Measurements from ENCODE around the gene KCNIP4.

Gene KCNIP4

GRCh38 chr4:21858971-21859370, 89.6 kb downstream of the KCNIP4 start:
- no peak overlapping the region for H3K27ac ChIP-seq
- DNase-seq (ENCODE audit: low read depth, low spot score), result no peak

- H3K27ac ChIP-seq, result no peak overlapping the region
- DNase-seq (ENCODE audit: low read depth, low spot score), result no peak
Observed at GRCh38 chr4:21856754-21857153, 91.8 kb downstream of the KCNIP4 start.

DNA sequence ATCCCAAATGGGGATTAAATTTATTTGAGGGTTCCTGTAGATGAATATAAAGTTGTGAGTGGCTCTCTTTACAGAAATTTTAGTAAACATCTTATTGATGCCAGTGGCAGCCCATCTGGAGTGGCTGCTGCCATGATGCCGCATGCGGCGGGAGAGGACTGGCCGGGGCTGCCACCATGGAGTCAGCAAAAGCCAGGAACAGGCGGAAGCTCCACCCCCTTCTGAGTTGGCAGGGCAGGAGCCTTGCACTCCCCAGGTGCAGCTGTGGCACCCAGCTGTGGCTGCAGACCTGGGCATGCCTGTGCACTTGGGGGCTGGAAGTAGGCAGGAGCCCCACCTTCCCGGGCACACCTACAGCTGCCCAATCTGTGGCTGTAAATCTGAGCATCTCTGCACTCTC, 92.3 kb downstream of the KCNIP4 start:
- no peak for DNase-seq (ENCODE audit: low read depth, low spot score)
- no peak overlapping the region for H3K27ac ChIP-seq

DNA sequence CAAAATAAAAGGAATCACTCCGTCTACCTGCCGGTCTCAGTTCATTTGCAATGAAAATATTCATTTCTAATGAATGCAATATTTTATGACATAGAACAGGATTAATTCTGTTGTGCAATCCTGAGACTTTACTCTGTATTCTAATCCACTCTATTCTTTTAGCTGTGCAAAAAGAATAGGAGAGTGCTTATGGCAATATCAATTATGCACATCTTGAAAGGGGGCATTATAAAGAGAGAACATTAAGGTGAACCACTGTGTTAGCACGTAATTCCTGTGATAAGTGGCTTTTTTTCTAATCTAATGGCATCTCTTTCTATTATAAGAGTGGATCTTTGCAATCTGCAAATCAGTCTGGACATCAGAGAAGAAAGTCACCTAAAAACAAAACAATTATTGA, 99.5 kb downstream of the KCNIP4 start:
- H3K27ac ChIP-seq, result no peak overlapping the region

DNA sequence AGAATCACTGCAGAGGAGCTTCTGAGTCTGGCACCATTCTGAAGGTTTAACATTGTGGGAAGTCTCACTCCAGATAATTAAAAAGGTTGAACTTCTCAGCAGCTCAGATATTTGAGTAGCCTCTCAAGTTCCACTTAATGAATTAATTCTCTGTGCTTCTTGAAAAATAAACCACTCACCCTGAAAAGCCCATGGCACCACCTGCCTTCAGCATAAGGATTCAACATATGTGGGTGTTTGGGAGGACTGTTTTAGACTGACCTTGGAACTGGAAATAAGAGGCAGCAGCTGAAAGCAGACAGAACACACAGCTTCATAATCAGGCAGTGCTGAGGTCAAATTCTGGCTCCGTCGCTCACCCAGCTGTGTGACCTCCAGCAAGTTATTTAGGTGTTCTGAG, 100.6 kb downstream of the KCNIP4 start:
- DNase-seq (ENCODE audit: low read depth, low spot score), result no peak
- H3K27ac ChIP-seq, result no peak overlapping the region

More for the DNA sequence above, 99.5 kb downstream of the KCNIP4 start:
- no peak for DNase-seq (ENCODE audit: low read depth, low spot score)

- no peak overlapping the region for H3K27ac ChIP-seq
- DNase-seq (ENCODE audit: low read depth, low spot score), result no peak
Observed at GRCh38 chr4:21845663-21846062, 102.9 kb downstream of the KCNIP4 start.

GRCh38 chr4:21835712-21836111, 112.9 kb downstream of the KCNIP4 start:
- DNase-seq (ENCODE audit: low read depth, low spot score), result no peak
- no peak overlapping the region for H3K27ac ChIP-seq

- no peak for DNase-seq (ENCODE audit: low read depth, low spot score)
- no peak overlapping the region for H3K27ac ChIP-seq
Observed at GRCh38 chr4:21830272-21830671, 118.3 kb downstream of the KCNIP4 start.

DNA sequence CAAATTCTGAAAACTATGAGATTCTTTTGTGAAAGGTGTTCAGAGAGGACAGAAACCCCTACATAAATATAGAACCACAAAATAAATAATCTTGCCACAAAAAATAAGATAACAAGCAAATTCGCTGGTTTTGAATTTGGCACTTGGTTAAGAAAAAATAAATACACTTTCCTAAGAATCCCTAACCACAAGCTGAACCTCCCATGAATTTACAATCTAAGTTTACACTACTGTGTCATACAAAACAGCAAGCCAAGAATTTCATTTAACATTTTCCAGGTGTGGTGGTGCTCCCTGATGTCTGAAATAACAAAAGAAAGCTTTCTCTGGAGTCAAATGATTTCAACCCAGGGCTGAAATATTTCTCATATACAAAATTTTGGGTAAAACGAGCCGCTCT, 121.0 kb downstream of the KCNIP4 start:
- no peak overlapping the region for H3K27ac ChIP-seq
- no peak for DNase-seq (ENCODE audit: low read depth, low spot score)

DNA sequence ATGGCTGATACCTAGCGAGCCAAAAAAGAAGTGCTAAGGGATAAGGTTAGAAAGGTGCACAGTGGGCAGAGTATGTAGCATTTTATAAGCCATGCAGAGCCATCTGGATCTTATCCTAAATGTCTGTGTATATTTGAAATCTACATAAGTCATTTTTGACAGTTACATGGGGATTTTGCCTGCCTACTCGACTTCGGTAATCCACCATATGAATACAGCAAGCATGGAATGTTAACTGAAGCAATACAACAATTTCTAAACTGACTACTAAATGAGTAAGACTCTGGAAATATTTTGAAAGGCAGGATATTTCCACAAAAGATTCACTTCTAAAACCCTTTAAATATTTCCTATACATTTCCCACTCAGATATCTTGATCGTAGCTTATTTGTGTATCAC, 122.5 kb downstream of the KCNIP4 start:
- DNase-seq (ENCODE audit: low read depth, low spot score), result no peak
- no peak overlapping the region for H3K27ac ChIP-seq

GRCh38 chr4:21819086-21819485, 129.5 kb downstream of the KCNIP4 start:
- no peak overlapping the region for H3K27ac ChIP-seq
- DNase-seq (ENCODE audit: low read depth, low spot score), result no peak

- DNase-seq (ENCODE audit: low read depth, low spot score), result no peak
- H3K27ac ChIP-seq, result no peak overlapping the region
Observed at GRCh38 chr4:21815651-21816377, 132.8 kb downstream of the KCNIP4 start.

DNA sequence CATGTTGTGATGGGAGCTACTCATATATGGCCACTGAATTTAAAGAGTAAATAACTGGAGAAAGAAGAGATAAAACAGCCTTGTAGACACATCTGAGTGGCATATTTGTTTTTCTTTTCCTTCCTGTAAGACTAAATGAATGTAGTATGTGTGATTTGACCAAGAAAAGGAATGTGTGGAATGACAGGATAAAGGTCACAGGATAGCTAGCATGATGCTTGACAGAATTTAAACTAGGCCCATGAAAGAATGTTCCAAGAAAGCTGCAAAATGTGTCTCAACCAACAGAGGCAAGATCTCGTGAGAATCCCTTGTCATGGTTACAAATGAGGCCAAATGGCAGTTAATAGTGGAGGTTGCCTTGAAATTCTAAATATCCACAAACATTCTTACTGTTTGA, 137.0 kb downstream of the KCNIP4 start:
- H3K27ac ChIP-seq, result no peak overlapping the region
- DNase-seq (ENCODE audit: low read depth, low spot score), result no peak

GRCh38 chr4:21806991-21807390, 141.6 kb downstream of the KCNIP4 start:
- DNase-seq (ENCODE audit: low read depth, low spot score), result no peak
- no peak overlapping the region for H3K27ac ChIP-seq

DNA sequence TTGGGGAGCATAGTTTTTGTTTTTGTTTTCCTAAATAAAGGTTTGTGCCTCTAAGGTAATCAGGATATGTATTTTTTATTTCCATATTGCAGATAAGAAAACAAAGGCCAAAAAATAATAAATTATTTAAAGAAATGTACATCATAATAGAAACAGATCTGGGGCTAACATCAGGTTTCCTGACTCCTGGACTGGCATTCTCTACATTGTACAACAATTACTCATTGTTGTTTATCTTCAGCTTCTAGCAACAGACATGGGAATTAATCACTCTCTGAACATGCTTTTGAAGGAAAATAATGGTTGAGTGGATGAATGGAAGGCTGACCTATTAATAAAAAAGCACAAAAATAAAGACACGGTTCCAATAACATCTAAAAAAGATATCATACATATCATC, 146.2 kb downstream of the KCNIP4 start:
- DNase-seq (ENCODE audit: low read depth, low spot score), result no peak
- no peak overlapping the region for H3K27ac ChIP-seq

DNA sequence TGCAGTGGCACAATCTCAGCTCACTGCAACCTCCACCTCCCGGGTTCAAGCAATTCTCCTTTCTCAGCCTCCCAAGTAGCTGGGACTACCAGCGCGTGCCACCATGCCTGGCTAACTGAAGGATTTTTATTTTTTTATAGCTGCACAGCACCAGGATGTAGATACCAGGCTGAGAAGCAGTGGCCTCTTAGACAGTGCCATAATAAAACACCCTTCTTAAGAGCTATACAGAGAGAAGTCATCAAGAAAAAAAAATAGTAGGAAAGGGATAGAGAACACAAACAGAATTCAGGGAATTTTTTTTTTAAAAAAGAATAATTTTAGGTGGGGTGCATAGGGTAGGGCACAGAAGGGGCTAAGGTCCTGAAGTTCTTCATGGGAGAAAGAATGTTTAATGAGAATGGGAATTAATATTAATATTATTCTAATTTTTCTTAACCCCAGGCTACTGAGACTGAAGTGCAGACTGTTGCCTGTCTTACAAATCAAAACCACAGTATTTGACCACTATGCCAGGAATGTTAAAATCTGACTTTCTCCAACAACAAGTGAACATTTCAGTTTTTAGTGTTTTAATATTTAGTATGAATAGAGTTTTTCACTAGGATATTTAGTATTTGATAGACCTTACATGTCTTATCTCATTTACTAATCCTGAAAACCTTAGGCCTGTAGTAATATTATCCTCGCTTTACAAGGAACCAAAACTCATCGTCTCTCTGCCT, 146.7 kb downstream of the KCNIP4 start:
- no peak for DNase-seq (ENCODE audit: low read depth, low spot score)
- H3K27ac ChIP-seq, result no peak overlapping the region

GRCh38 chr4:21795091-21795490, 153.5 kb downstream of the KCNIP4 start:
- H3K27ac ChIP-seq, result no peak overlapping the region
- DNase-seq (ENCODE audit: low read depth, low spot score), result no peak

DNA sequence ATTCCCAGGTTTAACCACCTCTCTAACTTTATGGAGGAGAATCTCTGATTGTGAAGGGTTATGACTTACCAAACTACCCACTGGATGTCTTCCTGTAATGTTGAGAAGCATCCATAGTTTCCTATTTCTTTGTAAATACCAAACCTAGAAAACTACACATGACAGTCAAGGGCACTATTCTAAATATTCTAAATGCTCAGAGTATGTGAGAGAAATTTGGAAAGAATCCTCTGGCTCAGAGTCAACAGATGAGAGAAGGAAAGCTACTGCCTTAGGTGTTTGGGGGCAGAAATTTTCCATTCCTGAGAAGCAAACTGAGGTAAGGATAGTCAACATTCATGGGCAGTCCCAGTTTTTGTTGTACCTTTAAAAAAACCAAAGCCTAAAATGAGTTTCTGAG, 155.8 kb downstream of the KCNIP4 start:
- no peak for DNase-seq (ENCODE audit: low read depth, low spot score)
- no peak overlapping the region for H3K27ac ChIP-seq

GRCh38 chr4:21790438-21791029, 158.0 kb downstream of the KCNIP4 start:
- DNase-seq (ENCODE audit: low read depth, low spot score), result no peak
- no peak overlapping the region for H3K27ac ChIP-seq

GRCh38 chr4:21780148-21780547, 168.4 kb downstream of the KCNIP4 start:
- DNase-seq (ENCODE audit: low read depth, low spot score), result no peak

GRCh38 chr4:21778702-21779101, 169.9 kb downstream of the KCNIP4 start:
- DNase-seq (ENCODE audit: low read depth, low spot score), result no peak

More at GRCh38 chr4:21780148-21780547, 168.4 kb downstream of the KCNIP4 start:
- no peak overlapping the region for H3K27ac ChIP-seq

More at GRCh38 chr4:21778702-21779101, 169.9 kb downstream of the KCNIP4 start:
- no peak overlapping the region for H3K27ac ChIP-seq
